Activated T-helper 9 cell treated with anti-CD3 and anti-CD28 coated beads, Interleukin-2, amount 50 U/mL, for 16 hours (primary cell): ENCODE data around the gene EIF2S2.

ENCODE experiments used
- DNase-seq: peaks from one replicate; pipeline ENCODE4 v3.0.0-alpha.2; 2020; ENCODE audit warnings: low read depth

The EIF2S2 gene

DNA sequence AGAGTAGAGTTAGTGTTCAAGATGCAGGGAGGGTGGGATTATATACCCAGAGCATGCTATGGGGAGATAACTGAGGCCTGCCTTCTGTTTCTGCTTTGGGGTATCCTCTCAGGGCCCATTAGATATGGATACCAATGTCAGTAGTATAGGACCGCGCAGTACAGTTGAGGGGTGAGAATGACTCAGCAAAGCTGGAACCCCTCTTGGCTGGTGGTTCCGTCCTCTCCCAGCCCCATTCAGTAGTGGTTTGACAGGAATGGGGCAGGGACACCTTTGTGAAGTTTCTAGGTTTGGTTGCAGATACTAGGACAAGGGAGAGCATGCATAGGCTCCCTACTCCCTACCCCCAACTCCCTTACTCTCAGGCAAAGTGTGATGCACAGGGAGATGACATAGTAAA is 47.8 kb downstream of the EIF2S2 start:
- no peak for DNase-seq

DNA sequence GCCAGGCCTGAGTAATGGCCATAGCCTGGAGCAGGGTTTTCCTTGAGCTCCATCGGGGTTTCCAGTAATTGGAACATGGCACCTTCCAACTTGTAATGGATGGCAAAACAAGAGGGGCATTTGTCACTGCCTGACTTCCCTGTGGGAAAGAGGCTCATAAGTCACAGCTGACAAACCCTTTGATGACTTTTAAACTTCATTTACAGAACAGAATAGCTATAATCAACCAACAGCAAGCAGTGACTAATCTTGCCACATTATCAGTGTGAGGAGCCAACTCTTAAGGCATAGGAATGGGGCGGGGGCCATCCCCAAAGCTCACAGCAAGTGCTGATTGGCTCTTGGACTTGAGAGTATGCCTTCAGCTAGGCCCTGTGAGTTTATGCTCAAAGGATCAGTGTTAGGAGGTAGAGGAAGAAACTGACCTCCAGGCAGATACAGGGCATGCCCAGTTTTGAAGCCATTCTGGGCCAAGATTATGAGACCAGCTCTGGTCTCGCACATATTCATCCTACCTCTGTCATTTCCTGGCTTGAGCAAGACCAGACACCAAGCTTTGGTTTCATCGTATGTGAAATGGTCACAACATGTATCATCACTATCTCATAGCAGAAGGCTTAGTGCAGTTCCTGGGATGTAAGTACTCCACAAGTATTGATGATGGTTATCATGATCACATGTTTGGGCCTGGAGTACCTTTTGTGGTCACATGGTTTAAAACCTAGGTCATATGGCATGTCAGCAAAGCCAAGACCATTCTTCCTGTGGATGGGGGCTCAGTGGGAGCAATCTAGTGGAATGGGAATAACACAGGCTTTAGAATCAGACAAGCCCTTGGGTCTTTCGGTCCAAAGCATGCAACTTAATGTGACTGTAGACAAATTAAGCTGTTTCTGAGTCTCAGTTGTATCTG is 49.2 kb downstream of the EIF2S2 start:
- DNase-seq = no peak

DNA sequence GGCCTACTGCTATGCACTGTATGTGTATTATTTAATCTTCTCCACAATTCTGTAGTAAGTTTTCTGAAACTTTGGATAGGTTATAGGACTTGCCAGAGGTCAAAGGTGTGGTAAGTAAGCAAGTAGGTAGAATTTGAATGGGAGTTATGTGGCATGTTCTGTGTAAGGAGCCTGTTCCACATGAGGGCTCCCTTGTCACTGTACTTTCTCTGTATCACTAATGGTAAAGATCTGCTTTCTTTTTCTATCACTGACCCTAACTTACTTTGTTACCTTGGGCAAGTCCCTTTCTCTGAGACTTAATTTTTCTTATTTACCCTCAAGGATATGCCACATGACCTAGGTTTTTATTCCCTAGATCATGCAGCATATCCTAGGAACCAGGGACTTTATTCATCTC is 50.3 kb downstream of the EIF2S2 start:
- DNase-seq = no peak

DNA sequence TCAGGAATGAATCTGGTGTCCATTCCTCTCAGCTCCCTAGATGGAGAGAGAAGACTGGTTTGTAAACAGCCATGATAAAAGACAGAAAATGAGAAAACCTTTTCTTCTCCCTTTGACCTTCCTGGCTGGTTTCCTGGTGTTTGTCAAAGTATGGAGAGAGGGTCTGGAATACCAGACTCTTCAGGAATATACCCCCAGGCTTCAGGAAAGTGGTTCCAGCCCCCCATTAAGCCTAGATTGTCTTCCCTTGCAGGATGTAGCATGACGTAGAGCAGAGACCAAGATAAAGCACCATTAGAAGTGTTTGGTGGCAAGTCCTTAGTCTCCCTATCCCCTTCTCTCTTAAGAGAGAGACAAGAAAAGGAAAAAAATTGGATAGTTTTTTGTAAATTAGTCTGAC is 51.1 kb downstream of the EIF2S2 start:
- no peak for DNase-seq

DNA sequence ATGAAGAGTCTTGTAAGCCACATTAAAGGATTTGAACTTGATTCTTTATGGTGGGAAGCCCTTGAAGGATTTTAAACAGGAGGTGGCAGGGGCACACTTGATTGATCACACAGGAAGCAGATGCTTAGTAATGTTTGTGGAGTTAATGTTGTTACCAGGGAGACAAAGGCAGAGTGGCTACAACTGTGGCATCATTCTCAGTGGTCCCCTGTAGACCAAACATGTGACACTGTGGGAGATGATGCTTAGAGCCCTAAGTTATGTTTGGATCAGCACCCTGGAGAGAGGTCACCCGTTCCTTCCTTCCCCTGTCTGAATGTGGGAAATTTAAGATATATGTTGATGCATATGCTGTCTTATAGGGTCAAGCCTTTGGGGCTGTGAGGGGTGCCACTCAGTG is 53.2 kb downstream of the EIF2S2 start:
- no peak for DNase-seq

DNA sequence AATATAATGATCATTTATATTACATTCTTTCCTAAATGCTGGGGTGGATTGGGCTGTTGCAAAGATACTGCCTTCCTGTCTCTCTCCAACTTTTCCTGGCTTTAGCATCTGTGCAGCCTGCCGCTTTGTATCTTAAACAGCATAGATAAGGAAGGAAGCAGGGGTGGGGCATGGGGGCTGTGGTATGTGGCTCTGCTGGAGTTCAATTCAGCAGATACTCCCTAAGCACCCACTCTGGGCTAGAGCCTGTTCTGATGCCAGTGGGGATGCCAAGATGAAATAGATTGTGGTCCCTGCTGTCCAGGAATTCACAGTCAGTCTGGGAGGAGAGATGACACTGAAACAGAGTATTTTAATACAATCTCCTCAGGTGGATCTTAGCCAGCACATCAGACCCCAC is 56.8 kb downstream of the EIF2S2 start:
- DNase-seq = no peak

DNA sequence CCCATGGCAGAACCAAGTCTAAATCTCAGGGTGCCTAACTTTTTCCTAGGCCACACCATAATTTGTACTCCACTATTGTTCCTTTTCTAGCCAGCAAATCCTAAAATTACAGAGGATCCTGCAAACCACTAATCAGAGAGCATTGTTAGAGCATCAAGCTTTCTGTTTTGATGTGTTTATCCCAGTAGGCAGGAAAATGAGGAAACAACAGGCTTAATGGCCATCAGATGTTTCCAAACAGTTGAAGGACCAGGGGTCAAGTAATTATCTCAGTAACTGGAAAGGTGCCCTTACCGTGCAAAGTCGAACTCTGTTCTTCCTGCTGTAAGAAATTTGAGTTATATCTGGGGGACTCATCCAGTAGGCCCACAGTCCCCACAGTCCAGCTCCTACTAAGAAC is 59.6 kb downstream of the EIF2S2 start:
- DNase-seq = no peak

DNA sequence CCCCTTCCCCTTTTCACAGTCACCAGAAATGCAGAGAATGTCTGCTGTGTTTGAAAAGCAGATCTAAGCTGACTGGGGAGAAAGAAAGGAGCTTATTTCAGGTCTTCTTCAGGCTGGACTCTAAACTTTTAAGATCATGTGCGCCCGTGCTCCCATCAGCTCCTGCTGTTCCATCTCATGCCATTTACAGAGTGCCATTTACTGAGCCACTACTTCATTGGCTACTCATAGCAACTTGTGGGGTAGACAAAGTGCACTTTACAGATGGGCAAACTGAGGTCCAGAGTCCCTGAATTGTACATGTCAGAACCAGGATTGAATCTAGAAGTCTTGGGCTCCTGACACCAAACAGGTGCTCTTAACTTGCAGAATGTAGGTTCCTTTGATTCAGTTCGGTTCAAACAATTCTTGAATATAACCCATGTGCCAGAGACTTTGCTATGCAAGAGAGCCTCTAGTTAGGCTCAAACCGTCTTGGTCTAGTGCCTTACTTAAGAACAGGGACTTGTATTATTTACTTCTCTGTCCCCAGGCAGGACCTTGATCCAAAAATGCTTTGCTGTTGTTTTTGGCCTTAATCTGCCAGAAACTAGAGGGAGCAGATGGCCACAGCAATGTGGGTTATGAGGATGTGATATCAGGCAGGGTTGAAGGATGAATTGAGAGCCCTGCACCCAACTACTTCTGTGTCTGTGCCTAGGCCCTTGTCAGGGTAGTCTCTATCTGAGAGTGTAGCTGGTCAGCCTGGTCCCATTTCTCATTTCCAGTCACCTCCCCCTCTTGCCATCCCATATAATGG is 61.9 kb downstream of the EIF2S2 start:
- no peak for DNase-seq

DNA sequence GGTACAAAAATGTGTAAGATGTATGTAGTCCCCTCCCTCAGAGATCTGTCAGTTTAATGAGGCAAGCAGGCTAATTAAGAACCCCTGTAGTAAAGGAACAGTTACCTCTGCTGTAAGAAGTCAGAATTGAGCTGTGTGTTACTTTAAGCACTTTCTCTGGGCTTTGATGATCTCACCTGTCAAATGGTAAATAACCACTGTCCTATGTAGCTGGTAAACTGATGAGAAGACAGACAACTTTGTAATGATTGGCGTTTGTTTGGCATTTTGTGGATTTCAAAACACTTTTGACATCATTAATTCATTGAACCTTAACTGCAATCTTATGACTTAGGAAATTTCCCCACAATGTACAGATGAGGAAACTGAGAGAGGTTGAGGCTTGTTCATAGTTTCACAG is 62.7 kb downstream of the EIF2S2 start:
- DNase-seq = no peak

DNA sequence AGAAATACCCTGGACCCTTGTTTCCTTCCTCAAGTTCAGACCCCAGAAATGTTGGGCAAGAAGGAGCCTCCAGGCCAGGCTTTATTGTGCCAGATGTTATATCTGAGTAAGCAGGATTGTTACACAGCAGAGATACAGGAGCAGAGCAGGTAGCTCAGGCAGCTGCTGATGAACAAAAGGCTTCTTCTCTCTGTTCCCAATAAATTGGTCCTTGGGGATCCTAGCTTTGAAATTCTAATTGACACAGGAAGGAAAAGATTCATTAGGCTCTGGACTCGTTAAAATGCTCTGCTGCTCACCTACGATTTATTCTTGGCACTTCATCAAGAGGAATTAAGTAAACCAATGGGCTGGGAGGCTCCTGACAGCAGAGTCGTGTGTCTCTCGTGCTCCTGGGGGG is 64.1 kb downstream of the EIF2S2 start:
- DNase-seq = no peak

DNA sequence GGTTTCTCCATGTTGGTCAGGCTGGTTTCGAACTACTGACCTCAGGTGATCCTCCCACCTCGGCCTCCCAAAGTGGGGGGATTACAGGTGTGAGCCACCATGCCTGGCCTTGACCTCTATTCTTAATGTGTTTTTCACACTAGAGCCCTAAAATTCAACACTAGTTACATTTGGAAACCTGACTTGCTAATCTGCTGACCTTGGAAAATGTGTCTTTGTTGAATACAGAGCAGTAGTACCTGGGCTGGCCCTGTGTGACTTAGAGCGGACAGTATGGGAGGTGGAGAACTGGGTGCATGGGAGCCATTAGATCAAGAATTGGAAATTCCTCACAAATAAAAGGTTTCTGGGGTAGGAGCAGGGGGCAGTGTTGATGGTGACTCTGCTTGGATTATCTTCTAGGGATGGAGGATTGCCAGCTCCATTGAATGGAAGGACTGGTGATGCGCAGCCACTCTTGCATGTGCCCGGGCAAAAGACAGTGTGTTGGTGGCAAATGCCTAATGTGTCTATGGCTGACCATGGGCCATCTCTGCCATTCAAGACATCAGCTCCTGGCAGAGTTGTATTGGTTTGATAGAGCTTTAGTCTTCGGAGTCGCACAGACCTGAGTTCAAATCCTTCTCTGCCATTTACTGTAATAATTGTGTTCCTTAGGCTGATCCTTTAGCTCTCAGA is 64.9 kb downstream of the EIF2S2 start:
- no peak for DNase-seq

DNA sequence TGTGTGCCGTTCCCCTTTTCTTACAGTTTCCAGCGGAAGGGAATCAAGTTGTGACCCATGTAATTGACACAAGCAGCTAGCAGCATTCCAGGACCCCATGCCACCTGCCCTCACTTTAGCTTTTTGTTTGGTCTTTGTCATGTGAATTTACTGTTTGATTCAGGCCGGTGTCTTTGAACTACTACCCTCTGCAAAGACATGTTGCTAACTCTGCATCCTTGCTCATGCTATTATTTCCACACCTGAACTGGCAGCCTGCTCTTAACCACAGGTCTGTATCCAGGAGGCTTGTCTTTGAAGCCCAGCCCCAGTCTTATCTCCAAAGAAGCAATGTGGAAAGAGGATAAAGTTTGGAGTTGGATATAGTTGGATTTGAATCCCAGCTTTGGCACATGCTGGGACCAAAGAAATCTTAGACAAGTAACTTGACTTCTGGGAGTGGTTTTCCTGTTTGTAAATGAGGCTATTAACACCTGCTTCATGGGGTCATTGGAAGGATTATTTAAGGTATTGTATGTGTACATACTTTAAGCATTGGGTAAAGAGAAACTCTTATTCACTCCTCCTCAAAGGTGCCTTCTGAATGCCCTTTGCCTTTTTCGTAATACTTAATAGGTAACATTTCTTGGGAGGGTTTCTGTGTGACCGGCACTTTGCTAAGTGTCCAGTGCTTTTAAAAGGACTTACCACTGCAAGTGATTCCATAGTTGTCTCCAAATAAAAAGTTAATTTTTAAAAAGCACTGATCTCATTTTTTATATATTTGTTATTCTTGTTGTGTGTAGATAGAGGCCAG is 65.9 kb downstream of the EIF2S2 start:
- no peak for DNase-seq

DNA sequence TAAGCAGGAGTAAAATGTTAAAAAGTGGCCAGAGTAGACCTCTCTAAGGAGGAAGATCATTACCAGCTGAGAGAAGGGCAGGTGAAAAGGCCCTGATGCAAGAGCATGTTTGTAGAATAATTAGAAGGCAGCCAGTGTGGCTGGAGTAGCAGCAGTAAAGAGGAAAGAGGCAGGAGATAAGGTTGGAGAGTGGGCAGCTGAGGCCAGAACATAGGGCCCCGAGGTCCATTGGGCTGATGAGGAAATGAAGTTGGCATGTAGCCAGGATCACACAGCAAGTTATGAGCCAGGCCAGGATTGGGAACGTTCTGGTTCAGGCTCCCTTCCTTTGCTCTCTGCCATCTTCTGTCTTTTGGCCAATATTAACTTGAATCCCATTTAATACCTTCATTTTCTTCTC is 66.7 kb downstream of the EIF2S2 start:
- DNase-seq = no peak

DNA sequence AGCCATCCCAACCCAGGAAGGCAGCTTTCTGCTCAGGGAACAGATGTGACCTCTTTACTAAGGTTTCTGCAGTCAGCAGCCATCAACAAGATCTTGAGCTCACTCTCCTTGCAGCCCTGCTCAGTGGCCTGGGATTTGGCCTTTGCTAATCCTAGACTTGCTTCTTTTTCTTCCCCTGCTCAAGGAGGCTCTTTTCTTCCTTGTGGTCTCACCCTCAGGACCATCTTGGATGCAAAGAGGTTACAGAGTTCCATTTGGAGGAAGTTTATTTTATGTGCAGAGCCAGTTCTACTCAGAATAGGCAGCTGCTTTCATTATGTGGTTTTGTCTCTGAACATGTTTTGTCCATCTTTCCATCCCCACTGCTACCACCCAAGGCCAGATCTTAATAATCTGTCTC is 69.0 kb downstream of the EIF2S2 start:
- no peak for DNase-seq

DNA sequence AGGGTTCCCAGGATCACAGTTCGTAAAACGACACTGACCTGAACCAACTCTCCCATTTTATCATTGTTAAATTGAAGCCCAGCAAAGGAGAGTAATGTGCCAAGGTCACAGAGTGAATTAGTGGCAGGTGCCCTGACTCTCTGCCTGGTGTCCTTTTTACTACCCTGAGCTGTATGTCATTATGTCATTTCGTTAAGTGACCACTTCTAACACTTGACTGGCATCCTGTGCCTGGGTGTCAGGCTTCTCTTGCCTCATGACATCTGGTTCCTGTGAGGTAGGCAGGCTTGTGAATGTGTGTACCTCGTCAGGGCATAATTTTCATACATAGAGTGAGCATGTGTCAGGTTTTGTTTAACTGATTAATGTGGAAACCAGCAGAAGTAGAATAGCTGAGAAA is 69.8 kb downstream of the EIF2S2 start:
- no peak for DNase-seq

DNA sequence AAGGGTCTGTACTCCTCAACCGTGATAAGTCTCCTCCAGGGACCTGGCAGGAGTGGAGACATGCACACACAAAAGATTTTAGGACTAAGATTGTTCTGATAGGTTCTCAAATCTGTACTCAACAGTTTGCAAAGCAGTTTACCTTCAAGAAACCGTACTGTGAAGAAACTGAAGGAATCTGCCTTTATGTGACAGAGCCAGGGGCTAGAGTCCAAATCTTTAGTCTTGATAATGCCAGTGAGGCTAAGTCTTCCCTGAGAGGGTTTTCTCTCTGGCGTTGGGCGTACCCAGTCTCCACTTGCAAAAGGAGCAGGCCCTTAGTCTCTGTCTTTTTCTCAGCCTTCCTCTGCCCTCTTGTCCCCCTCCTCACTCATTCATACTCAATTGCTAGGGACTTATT is 70.8 kb downstream of the EIF2S2 start:
- DNase-seq = no peak

DNA sequence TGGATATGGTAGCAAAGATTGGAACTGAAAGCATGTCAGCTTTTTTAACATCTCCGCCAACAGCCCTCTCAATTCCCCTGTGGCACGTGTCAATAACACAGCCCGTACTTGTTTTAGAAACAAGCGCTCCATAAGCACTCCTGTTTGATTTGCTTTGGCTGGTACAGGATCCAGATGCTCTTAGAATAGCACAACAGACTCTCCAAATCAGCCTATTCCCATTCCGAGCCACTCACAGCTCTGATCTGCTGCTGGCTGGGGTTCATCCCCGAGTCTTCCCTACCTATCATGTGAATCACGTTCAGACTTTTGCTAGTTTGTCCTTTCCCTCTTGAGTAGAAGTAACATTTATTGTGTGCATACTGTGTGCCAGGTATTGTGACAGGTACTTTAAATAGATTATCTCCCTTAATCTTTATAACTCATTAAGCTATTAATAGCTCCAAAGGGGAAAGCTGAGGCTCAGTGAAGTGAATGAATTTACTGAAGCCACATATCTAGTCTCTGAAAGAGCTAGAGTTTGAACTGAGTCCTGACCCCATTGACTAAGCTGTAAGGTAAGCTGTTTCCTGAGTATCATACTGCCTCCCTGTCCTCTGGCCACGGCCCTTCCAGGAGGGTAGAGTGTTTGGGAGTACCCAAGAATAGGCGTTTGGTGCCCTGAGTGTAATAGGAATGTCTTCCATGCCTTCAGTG is 71.6 kb downstream of the EIF2S2 start:
- no peak for DNase-seq
